HCT116 (cell line): ENCODE data around the gene NBAS. TPM values are rescaled to one million over a fixed set of nuclear protein-coding genes. Genes with fewer than 3 reads are reported as not detected.

Source experiments
- ATAC-seq: fragments of 200-7000 bp; cut with Tn5 transposase; 2 replicates; pipeline ENCODE4 v1.9.1; 2020; ENCODE audit warnings: mild to moderate bottlenecking, moderate library complexity
- BruUV-seq: library from RNA; stranded (reverse); fragments of 400-500 nt; replicated peaks from 2 replicates; lab custom pipeline; 2021; lab: Mats Ljungman, UMichigan
- CTCF ChIA-PET: fragments of 300-600 bp; sonication (Branson Sonifier 250); formaldehyde crosslinking; loops from one replicate; lab custom pipeline; 2021; ENCODE audit warnings: antibody characterized with exemption; lab: Charles Lee
- POLR2A ChIA-PET: fragments of 300-600, 350-600 bp; sonication (Branson Sonifier 250); formaldehyde crosslinking; loops from one replicate; lab custom pipeline; 2021; ENCODE audit warnings: antibody characterized with exemption; lab: Charles Lee
- RAD21 ChIA-PET, 2 experiments: fragments of 300-600 bp; sonication (Branson Sonifier 250); formaldehyde crosslinking; loops; one replicate each; lab custom pipeline; 2023; ENCODE audit warnings: low total read pairs in 2 of 2; ENCODE audit not compliant: uncharacterized antibody in 2 of 2, unreplicated experiment in 2 of 2, low non-redundant PET in 1 of 2; lab: Charles Lee
- DNase-seq: peaks from one replicate; pipeline ENCODE4 v3.0.0-alpha.2; 2010; ENCODE audit warnings: low read depth, low spot score
- H2AFZ ChIP-seq: fragments of 200-600 bp; shearing (Covaris generic), sonication (generic); 2 replicates; pipeline ENCODE4 v1.6.1; 2017; ENCODE audit warnings: low read depth, mixed run types, mixed read lengths, antibody characterized with exemption, low read length; ENCODE audit not compliant: poor library complexity, severe bottlenecking
- H3K27ac ChIP-seq: 2 replicates; pipeline ENCODE4 v1.5.1; 2012; ENCODE audit warnings: low read depth, low read length
- H3K27me3 ChIP-seq: fragments of 200-600 bp; sonication (generic); 2 replicates; pipeline ENCODE4 v1.6.1; 2016; ENCODE audit warnings: mixed run types, low read length, mixed read lengths; ENCODE audit not compliant: insufficient read depth
- H3K36me3 ChIP-seq, 2 experiments: fragments of 200-500 bp in 1 of 2; fragments of 200-600 bp in 1 of 2; sonication (Bioruptor generic) in 1 of 2; sonication (generic) in 1 of 2; 2 replicates each; pipeline versions ENCODE4 v1.5.1 to v1.6.1; 2014 to 2016; ENCODE audit warnings: low read length in 2 of 2, inconsistent platforms in 1 of 2, mixed read lengths in 1 of 2, mixed run types in 1 of 2; ENCODE audit not compliant: insufficient read depth in 2 of 2, control insufficient read depth in 1 of 2
- H3K4me1 ChIP-seq, 2 experiments: fragments of 200-600 bp in 1 of 2; sonication (generic) in 1 of 2; 2 replicates each; pipeline versions ENCODE4 v1.5.1 to v1.6.1; 2012 to 2017; ENCODE audit warnings: low read length in 2 of 2, inconsistent platforms in 1 of 2, mild to moderate bottlenecking in 1 of 2, mixed read lengths in 1 of 2, mixed run types in 1 of 2, moderate library complexity in 1 of 2; ENCODE audit not compliant: insufficient read depth in 2 of 2, control insufficient read depth in 1 of 2
- H3K4me2 ChIP-seq: fragments of 200-600 bp; sonication (generic); 2 replicates; pipeline ENCODE4 v1.6.1; 2017; ENCODE audit warnings: mixed run types, low read length, mixed read lengths
- H3K4me3 ChIP-seq, 2 experiments: fragments of 200-600 bp in 1 of 2; sonication (generic) in 1 of 2; replicated peaks in 1 of 2; 2 replicates each; pipeline ENCODE4 v1.5.1; 2011 to 2016; ENCODE audit warnings: low read length in 2 of 2, control low read depth in 1 of 2, low read depth in 1 of 2, mild to moderate bottlenecking in 1 of 2, mixed read lengths in 1 of 2, mixed run types in 1 of 2
- H3K79me2 ChIP-seq: fragments of 200-600 bp; sonication (generic); 2 replicates; pipeline ENCODE4 v1.6.1; 2017; ENCODE audit warnings: mild to moderate bottlenecking, mixed run types, low read length, moderate library complexity, mixed read lengths; ENCODE audit not compliant: insufficient read depth
- H3K9ac ChIP-seq: fragments of 200-600 bp; sonication (generic); 2 replicates; pipeline ENCODE4 v1.6.1; 2016; ENCODE audit warnings: low read length, mixed read lengths
- H3K9me2 ChIP-seq: fragments of 200-600 bp; sonication (generic), shearing (Covaris generic); 2 replicates; pipeline ENCODE4 v1.6.1; 2017; ENCODE audit warnings: mixed run types, mild to moderate bottlenecking, moderate library complexity; ENCODE audit not compliant: insufficient read depth
- H3K9me3 ChIP-seq, 2 experiments: fragments of 200-500 bp in 1 of 2; fragments of 200-600 bp in 1 of 2; sonication (Bioruptor generic) in 1 of 2; sonication (generic) in 1 of 2; 2 replicates each; pipeline ENCODE4 v1.6.1; 2014 to 2017; ENCODE audit warnings: low read length in 2 of 2, mixed read lengths in 2 of 2, inconsistent platforms in 1 of 2, low read depth in 1 of 2, mild to moderate bottlenecking in 1 of 2, mixed run types in 1 of 2, moderate library complexity in 1 of 2; ENCODE audit not compliant: control insufficient read depth in 1 of 2, insufficient read depth in 1 of 2
- H4K20me1 ChIP-seq: fragments of 200-600 bp; sonication (generic), shearing (Covaris generic); 2 replicates; pipeline ENCODE4 v1.6.1; 2017; ENCODE audit warnings: mixed run types, mild to moderate bottlenecking, moderate library complexity; ENCODE audit not compliant: insufficient read depth
- POLR2A ChIP-seq: IDR thresholded peaks from 2 replicates; pipeline ENCODE4 v1.7.0; 2011; ENCODE audit warnings: borderline replicate concordance; ENCODE audit not compliant: insufficient read depth, insufficient read length; ENCODE audit errors: extremely low read depth
- SP1 ChIP-seq: IDR thresholded peaks from 2 replicates; pipeline ENCODE4 v1.6.1; 2012; ENCODE audit warnings: low read depth
- SRF ChIP-seq: IDR thresholded peaks from 2 replicates; pipeline ENCODE4 v1.6.1; 2012; ENCODE audit warnings: low read depth
- TCF7L2 ChIP-seq: IDR thresholded peaks from 2 replicates; pipeline ENCODE4 v1.7.0; 2011; ENCODE audit warnings: borderline replicate concordance, inconsistent platforms; ENCODE audit not compliant: insufficient read depth, insufficient read length; ENCODE audit errors: extremely low read depth
- YY1 ChIP-seq: IDR thresholded peaks from 2 replicates; pipeline ENCODE4 v1.6.1; 2011; ENCODE audit warnings: low read length, low read depth, moderate library complexity, mild to moderate bottlenecking; ENCODE audit not compliant: insufficient replicate concordance; ENCODE audit errors: extremely low read depth
- ZNF274 ChIP-seq: fragments of 200-500 bp; sonication (Bioruptor generic); IDR thresholded peaks from 2 replicates; pipeline ENCODE4 v1.6.1; 2014; ENCODE audit warnings: mild to moderate bottlenecking, low read depth, low read length, inconsistent platforms
- intact Hi-C: fragments of 100-400 bp; cut with micrococcal nuclease; formaldehyde crosslinking; loops from 2 replicates; pipeline ENCODE4 v1.10.0; 2022
- total RNA-seq: library from RNA; stranded (reverse); gene quantifications from one replicate; pipeline ENCODE4 v1.2.1, GENCODE V29; 2021; ENCODE audit not compliant: unreplicated experiment
- TF ChIP-seq, protein P1 (sequence below): IDR thresholded peaks from 2 replicates; pipeline ENCODE4 v1.6.1; 2012; ENCODE audit warnings: low read depth
- TF ChIP-seq, protein P2 (sequence below): IDR thresholded peaks from 2 replicates; pipeline ENCODE4 v1.6.1; 2012
- TF ChIP-seq, protein P3 (sequence below), 3 experiments: fragments of 200-600 bp in 1 of 3; sonication (generic) in 1 of 3; IDR thresholded peaks in 2 of 3; conservative IDR thresholded peaks in 1 of 3; 2 replicates each; pipeline ENCODE4 v1.5.1; 2012 to 2017; ENCODE audit warnings: low read depth in 2 of 3, low read length in 2 of 3, antibody characterized with exemption in 1 of 3, borderline replicate concordance in 1 of 3, control low read depth in 1 of 3, mild to moderate bottlenecking in 1 of 3, mixed read lengths in 1 of 3, mixed run types in 1 of 3, moderate library complexity in 1 of 3; ENCODE audit not compliant: insufficient read depth in 1 of 3

NBAS gene
- total RNA-seq, 1 experiment from 2014 or later: 32.8 TPM

DNA sequence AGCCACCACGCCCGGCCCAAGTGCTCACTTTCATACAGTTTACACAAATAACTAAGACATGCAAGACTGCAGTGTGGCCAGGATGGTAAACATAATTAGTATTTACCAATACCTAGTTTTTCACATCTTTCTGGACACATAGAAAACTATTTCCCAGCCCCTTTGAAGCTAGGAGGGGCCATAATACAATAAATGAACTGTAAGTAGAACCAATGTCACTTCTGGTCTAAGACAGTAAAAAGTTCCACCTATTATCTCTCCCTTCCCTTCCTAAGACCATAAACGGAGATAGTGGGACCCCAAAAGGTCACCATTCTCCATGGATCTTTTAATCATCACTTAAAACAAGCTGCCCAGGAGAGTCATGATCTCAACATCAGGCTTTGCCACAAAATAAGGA is 51.0 kb downstream of the NBAS start (continued):
- TF ChIP-seq YY1 (no peak), TCF7L2 (no peak)
- TF ChIP-seq, all 23 proteins: peak for 0

DNA sequence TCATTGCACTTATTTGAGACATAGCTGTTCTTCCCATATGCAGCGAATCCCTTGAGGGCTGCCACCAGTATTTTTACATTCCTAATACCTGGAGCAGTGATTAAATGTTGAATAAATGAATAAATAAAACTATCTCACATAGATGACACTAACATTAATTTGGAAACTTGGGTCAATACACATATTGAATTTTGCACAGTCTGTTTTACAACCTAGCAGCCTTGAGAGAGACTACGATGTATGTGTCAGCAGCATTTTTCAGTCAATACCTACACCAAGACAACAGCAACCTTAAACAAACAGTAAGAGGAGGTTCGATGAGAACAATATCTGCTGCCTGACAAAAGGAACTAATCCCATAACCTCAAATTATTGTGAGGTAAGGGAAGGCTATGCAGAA is 53.4 kb downstream of the NBAS start:
- intact Hi-C loops: no loop called here
- Histone ChIP-seq H3K4me3 (no peak overlapping the region), H3K9me2 (no peaks in the 10 kb centered on the region), H3K27ac (no peak overlapping the region), H4K20me1 (no peaks in the 10 kb centered on the region), H3K4me1 (no peaks in the 10 kb centered on the region; a peak in 1 of 4 replicates), H3K4me2 (no peak overlapping the region), H2AFZ (no peak overlapping the region), H3K36me3 (0 out of 4 replicates have a peak, but pooled peaks cover 0 to 2% of the 10 kb centered on the region in 2 experiments), H3K27me3 (no peaks in the 10 kb centered on the region), H3K9me3 (no peaks in the 10 kb centered on the region), H3K79me2 (no peaks in the 10 kb centered on the region), H3K9ac (no peak overlapping the region)
- TF ChIP-seq ZNF274: no peak
- TF ChIP-seq SP1: no peak
- no peak for TF ChIP-seq SRF
- TF ChIP-seq, protein P1, sequence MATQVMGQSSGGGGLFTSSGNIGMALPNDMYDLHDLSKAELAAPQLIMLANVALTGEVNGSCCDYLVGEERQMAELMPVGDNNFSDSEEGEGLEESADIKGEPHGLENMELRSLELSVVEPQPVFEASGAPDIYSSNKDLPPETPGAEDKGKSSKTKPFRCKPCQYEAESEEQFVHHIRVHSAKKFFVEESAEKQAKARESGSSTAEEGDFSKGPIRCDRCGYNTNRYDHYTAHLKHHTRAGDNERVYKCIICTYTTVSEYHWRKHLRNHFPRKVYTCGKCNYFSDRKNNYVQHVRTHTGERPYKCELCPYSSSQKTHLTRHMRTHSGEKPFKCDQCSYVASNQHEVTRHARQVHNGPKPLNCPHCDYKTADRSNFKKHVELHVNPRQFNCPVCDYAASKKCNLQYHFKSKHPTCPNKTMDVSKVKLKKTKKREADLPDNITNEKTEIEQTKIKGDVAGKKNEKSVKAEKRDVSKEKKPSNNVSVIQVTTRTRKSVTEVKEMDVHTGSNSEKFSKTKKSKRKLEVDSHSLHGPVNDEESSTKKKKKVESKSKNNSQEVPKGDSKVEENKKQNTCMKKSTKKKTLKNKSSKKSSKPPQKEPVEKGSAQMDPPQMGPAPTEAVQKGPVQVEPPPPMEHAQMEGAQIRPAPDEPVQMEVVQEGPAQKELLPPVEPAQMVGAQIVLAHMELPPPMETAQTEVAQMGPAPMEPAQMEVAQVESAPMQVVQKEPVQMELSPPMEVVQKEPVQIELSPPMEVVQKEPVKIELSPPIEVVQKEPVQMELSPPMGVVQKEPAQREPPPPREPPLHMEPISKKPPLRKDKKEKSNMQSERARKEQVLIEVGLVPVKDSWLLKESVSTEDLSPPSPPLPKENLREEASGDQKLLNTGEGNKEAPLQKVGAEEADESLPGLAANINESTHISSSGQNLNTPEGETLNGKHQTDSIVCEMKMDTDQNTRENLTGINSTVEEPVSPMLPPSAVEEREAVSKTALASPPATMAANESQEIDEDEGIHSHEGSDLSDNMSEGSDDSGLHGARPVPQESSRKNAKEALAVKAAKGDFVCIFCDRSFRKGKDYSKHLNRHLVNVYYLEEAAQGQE: no peak
- TF ChIP-seq POLR2A: no peak
- TF ChIP-seq, protein P2, sequence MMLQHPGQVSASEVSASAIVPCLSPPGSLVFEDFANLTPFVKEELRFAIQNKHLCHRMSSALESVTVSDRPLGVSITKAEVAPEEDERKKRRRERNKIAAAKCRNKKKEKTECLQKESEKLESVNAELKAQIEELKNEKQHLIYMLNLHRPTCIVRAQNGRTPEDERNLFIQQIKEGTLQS: no peak
- TF ChIP-seq, protein P3, sequence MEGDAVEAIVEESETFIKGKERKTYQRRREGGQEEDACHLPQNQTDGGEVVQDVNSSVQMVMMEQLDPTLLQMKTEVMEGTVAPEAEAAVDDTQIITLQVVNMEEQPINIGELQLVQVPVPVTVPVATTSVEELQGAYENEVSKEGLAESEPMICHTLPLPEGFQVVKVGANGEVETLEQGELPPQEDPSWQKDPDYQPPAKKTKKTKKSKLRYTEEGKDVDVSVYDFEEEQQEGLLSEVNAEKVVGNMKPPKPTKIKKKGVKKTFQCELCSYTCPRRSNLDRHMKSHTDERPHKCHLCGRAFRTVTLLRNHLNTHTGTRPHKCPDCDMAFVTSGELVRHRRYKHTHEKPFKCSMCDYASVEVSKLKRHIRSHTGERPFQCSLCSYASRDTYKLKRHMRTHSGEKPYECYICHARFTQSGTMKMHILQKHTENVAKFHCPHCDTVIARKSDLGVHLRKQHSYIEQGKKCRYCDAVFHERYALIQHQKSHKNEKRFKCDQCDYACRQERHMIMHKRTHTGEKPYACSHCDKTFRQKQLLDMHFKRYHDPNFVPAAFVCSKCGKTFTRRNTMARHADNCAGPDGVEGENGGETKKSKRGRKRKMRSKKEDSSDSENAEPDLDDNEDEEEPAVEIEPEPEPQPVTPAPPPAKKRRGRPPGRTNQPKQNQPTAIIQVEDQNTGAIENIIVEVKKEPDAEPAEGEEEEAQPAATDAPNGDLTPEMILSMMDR (IDR thresholded peaks at IDR 0.05 in 2 of 3, conservative IDR thresholded peaks at IDR 0.05 in 1 of 3; ENCODE audit: borderline replicate concordance in 1 of 3, insufficient read depth in 1 of 3, low read depth in 2 of 3, low read length in 2 of 3): no peak
- BruUV-seq: no TSS peak
- ChIA-PET RAD21 (no interaction called here), CTCF (no interaction called here), POLR2A (no interaction called here)
- DNase-seq (no peak), ATAC-seq (no peak)
